T-helper 22 cell (primary cell): ENCODE measurements around the gene HELQ.
"Not testable (repeated sequence)": the region's sequence is repeated elsewhere in the genome, so short reads cannot be mapped to it uniquely, and the experiment has no call there.

ENCODE experiments used
- DNase-seq: peaks from one replicate; pipeline ENCODE4 v3.0.0-alpha.2; 2020; ENCODE audit warnings: low read depth

Gene HELQ

GRCh38 chr4:83455281-83456183, at the start of gene HELQ, which contains the start of gene MRPS18C:
Gene HELQ, minus strand, starts transcription at chr4:83455823. Its CDS starts 130 bp downstream, at chr4:83455693.
Gene MRPS18C, plus strand, starts transcription at chr4:83456058. Its CDS starts 20 bp downstream, at chr4:83456078.
- DNase-seq, result peak; percentile 96

- no peak for DNase-seq
Observed at GRCh38 chr4:83504996-83505395, 49.4 kb upstream of the HELQ start.

GRCh38 chr4:83504503-83504902, 48.9 kb upstream of the HELQ start:
- DNase-seq, result no peak

- no peak for DNase-seq
Observed at GRCh38 chr4:83503974-83504373, 48.4 kb upstream of the HELQ start.

- DNase-seq, result not testable (repeated sequence)
Observed at GRCh38 chr4:83501671-83502070, 46.0 kb upstream of the HELQ start.

GRCh38 chr4:83498187-83498586, 42.6 kb upstream of the HELQ start:
- DNase-seq, result no peak

GRCh38 chr4:83496085-83496917, 40.7 kb upstream of the HELQ start:
- DNase-seq, result not testable (repeated sequence)

- no peak for DNase-seq
Observed at GRCh38 chr4:83490876-83491450, 35.3 kb upstream of the HELQ start.

- no peak for DNase-seq
Observed at GRCh38 chr4:83489711-83490326, 34.2 kb upstream of the HELQ start.

GRCh38 chr4:83486457-83487129, 31.0 kb upstream of the HELQ start:
- DNase-seq, result no peak

GRCh38 chr4:83484500-83485461, 29.2 kb upstream of the HELQ start, which contains the start of gene ABRAXAS1:
Gene ABRAXAS1, minus strand, starts transcription at chr4:83485100. Its CDS starts 28 bp downstream, at chr4:83485072.
- peak; percentile 89 for DNase-seq

- no peak for DNase-seq
Observed at GRCh38 chr4:83473966-83474365, 18.3 kb upstream of the HELQ start.

- DNase-seq, result no peak
Observed at GRCh38 chr4:83473423-83473822, 17.8 kb upstream of the HELQ start.

GRCh38 chr4:83456184-83456501, 520 bp upstream of the HELQ start:
- DNase-seq, result no peak

GRCh38 chr4:83454686-83455085, 937 bp downstream of the HELQ start:
- no peak for DNase-seq

- no peak for DNase-seq
Observed at GRCh38 chr4:83449009-83449408, 6.6 kb downstream of the HELQ start.

GRCh38 chr4:83440899-83441298, 14.7 kb downstream of the HELQ start:
- no peak for DNase-seq

GRCh38 chr4:83440148-83440814, 15.3 kb downstream of the HELQ start:
- no peak for DNase-seq

GRCh38 chr4:83438719-83439118, 16.9 kb downstream of the HELQ start:
- no peak for DNase-seq

- DNase-seq, result no peak
Observed at GRCh38 chr4:83436680-83437079, 18.9 kb downstream of the HELQ start.
